ENCODE data around the gene IFT43. TPM values are rescaled to one million over a fixed set of nuclear protein-coding genes. Genes with fewer than 3 reads are reported as not detected.
A peak's percentile ranks its signal among the peaks of the same experiment; 100 is the strongest.
"Not testable (repeated sequence)": the region's sequence is repeated elsewhere in the genome, so short reads cannot be mapped to it uniquely, and the experiment has no call there.

The IFT43 gene
- polyA plus RNA-seq, 12 donors = 19.6 to 27.0 (median 22.3) TPM; not detected in 2

DNA sequence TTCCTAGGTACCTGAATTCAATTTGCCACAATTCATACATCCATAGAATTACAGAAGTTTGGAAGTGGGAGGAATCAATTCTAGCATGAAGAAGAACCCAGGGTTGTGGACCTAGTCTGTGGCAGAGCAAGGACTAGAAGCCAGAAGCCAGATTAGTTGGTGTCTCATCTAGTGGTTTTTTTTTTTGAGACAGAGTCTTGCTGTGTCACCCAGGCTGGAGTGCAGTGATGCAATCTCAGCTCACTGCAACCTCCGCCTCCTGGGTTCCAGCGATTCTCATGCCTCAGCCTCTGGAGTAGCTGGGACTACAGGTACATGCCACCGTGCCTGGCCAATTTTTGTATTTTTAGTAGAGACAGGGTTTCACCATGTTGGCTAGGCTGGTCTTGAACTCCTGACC, 24.1 kb downstream of the IFT43 start:
- DNase-seq = not testable (repeated sequence)

DNA sequence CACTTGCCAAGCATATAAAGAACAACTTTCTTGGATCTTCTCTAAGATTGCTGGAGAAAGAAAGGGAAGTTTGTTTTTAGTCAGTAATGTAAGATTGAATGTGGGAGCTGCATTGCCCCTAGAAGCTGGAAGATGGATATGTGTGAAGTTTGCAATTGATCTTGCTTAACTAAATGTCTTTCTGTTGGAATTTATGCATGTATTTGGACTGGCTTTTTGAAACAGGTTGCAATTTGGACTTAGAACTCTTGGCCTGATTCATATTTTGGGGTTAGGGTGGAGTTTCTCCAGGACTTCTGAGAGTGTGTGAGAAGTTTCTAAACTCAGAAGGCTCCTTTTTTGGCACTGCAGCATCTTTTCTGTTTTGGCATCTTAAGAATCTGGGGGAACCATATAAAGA, 26.4 kb downstream of the IFT43 start:
- DNase-seq = no peak

DNA sequence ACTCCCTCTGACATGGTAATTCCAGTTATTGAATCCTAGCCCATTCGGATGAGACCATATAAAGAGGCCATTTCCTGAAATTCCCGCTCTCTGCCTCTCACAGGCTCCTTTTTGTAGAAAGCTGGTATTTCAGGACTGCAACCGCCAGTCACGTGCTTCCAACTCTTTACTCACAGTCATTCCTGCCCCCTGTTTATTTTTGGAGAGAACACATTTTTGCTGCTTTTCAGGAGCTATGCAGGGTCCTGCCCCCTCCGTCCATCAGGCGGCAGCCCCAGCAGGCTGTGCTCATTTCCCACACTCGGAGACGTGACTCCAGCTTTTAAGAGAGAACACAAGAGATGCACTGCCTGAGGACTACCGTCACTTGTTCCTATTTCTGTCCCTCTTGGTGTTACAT, 26.8 kb downstream of the IFT43 start:
- peak; percentile 44 for DNase-seq

DNA sequence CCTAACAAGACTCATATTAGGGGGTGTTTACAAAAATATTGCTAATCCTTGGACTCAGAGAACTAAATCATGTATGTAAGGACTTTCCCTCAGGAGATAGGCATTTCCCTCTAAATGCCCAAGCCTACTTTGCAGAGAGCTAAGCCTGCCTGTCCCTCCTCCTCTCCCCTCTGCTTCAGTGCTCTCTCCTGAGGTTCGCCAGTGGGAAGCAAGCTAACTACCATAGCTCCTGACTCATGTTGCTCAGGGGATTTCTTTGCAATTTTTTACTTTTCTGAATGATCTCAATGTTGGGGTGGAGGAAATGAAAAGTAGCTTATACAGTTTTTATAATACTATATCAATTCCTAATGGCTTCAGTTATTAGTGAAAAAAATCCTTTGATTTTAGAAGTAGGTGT, 29.6 kb downstream of the IFT43 start:
- no peak for DNase-seq

DNA sequence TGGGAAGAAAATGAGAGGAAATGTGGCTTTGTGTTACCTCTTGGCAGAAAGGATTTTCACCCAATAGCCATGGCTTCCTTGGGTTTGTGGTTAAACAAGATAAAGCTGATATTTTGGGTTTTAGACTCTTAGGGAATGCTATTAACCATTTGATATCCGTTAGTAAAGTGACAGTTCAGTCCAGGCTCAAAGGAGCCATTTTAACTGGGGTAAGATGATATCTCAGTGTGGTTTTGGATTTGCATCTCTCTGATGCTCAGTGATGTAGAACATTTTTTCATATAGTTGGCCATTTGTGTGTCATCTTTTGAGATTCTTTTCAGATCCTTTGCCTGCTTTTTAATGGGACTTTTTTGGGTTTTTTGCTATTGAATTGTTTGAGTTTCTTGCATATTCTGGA, 30.1 kb downstream of the IFT43 start:
- no peak for DNase-seq

DNA sequence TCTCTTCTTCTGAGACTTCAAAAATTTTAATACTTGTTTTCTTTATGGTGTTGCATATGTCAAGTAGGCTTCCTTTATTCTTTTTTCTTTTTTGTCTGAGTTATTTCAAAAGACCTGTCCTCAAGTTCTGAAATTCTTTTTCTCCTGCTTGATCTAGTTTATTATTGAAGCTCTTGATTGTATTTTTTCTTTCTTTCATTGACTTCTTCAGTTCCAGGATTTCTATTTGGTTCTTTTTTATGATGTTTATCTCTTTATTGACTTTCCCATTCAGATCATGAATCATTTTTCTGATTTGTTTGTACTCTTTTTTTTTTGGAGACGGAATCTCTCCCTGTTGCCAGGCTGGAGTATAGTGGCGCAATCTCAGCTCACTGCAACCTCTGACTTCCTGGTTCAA, 34.1 kb downstream of the IFT43 start:
- DNase-seq = no peak

DNA sequence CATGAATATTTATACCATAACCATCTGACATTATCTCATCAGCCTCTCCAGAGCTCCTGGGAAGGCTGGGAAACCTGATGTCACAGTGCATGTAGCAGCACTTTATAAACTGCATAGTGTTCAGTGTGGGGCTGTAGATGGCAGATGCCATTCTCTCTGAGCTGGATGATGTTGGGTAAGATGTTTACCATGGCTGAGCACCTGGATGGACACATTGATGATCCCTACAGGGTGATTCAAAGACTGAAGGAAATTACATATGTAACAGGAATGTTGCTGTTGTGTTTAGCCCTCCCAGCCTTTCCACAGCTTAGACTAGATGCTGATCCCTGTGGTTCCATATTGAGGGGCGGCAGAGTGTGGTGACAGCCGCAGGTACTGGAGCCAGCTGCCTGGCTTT, 37.4 kb downstream of the IFT43 start:
- no peak for DNase-seq

DNA sequence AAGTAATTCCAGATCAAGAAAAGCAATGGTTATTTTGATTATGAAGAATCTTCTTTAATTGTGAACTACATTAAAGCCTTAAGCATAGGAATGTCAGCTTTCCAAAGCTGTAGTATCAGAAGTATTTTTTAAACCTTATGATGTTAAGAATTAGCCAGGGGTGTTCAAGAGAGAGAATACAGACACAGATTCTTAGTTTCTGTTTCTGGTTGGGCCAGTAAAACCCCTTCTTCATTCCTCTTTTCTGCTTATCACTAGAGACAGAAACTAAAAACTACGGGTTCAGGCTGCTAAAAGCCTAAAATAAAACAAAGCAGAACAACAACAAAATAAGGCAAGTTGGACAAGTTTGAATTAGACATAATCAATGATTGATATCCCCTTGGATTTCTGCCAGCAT, 38.2 kb downstream of the IFT43 start:
- DNase-seq = no peak

DNA sequence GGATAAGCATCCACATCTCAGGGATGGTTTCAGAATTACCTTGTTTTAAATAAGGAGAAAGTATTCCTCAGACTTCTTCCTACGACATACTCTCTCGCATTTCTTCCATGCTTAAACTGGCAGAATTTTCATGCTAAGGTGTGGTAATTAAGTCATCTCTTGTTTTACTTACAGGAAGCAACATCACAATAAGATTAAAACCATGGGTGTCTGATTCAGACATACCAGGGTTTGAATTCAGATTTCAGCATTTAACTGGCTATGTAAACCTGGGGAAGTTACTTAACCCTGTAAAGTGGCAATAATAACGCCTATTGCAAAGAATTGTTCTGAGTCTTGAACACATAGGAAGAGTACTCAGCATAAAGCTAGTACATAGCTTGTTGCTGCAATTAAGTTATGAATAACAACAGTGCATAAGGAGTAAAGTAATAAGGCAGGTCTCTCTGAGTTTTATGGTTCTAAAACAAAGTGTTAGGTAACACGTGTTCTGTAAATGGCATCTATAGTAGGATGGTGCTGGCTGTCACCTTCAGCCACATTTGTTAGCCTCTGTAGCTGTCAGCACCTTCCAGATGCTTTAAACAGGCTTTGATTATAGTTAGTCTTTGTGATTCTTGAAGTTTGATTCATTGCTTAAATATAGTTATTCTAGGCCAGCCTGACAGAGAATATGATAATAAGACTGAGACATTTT, 38.8 kb downstream of the IFT43 start:
- no peak for DNase-seq

DNA sequence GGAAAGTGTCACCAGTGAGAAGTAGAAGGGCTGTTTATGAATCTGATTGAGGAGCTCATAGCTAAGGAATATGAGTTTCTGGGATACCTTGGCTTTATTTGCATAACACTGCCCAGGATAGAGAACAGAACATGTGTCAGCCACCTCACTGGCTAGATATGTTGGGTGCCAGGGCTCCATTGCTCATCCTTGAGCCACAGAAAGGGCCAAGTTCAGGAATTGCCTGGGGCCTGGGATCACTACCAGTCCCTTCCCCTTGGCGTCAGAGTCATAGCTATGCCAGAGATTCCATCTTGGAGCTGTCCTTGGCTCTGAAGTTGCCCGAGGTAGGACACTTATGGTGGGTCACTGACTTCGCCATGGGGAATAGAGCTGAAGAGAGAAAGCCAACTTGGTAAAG, 49.0 kb downstream of the IFT43 start:
- no peak for DNase-seq

DNA sequence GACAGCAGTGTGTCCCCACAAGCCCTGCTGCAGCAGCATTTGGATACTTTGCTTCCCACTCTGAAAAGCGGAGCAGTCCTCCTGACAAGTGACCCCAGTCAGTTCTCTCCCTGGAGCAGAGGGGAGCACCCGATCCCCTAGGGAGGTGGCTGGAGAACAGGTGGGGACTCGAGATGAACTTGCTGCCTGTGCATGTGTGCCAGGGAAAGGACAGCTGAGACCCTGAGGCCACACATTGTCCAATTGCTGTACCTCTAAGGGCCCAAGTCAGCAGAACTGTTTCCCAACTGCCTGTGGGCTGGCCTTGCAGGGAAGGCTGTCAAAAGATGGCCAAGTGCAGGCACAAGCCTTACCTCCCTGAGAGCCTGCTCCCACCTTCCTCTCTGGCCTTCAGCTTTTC, 55.1 kb downstream of the IFT43 start:
- no peak for DNase-seq

DNA sequence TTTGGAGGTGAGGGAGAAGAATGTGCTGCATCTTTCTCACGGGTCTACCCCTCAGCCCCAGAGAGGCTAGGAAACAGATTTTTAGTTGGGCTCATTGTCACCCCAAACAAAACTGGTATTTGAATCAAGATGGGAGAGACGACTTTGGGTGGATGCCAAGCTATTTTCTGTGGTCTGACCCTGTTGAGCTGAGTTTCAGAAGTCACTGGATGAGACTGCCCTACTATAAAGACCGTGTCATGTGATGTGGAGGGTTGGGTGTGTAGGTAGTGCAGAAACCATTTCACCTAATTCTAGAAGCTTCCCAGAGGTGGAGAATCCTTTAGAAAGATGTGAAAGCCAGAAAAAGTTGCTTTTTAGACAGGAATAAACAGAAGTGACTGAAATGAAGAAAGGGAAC, 60.2 kb downstream of the IFT43 start:
- no peak for DNase-seq

DNA sequence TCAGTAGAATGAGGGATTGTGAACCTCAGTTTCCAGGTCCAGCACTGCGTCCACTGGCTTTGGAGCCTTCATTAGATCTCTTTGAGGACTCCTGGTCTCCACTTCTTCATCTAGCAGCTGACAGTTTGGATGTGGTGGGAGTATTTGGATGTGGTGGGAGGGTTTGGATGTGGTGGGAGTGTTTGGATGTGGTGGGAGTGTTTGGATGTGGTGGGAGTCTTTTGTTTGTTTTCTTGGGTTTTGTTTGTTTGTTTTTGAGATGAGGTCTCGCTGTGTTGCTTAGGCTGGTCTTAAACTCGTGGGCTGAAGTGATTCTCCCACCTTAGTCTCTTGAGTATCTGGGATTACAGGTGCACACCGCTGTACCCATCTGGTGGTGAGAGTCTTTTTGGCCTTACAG, 64.7 kb downstream of the IFT43 start:
- DNase-seq = no peak

DNA sequence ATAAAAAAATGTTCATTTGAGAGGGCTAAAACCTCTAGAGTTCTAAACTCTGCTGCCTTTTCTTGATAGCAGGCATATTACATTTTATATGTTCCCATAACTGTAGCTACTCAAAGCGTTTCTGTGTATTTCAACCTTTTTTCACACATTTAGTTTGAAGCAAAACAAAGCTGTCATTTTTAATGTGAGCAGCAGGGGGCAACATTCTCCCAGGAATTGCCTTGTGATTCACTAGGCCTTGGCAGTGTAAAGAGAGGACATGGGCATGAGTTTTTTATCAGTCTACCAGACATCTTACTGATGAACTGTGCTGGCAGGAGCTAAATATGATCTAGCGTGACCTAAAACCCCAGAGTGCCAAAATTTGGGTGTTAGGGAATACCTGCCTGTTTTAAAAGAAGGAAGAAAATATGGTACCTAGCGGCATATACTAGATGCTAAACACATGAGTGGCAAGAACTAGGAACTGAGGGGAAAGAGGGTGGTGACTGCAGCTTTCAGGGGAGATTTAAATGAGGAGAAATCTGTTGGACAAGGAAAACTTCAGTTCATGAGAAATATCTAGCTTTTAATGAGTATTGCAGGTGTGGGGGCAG, 65.3 kb downstream of the IFT43 start:
- DNase-seq = peak; percentile 70

DNA sequence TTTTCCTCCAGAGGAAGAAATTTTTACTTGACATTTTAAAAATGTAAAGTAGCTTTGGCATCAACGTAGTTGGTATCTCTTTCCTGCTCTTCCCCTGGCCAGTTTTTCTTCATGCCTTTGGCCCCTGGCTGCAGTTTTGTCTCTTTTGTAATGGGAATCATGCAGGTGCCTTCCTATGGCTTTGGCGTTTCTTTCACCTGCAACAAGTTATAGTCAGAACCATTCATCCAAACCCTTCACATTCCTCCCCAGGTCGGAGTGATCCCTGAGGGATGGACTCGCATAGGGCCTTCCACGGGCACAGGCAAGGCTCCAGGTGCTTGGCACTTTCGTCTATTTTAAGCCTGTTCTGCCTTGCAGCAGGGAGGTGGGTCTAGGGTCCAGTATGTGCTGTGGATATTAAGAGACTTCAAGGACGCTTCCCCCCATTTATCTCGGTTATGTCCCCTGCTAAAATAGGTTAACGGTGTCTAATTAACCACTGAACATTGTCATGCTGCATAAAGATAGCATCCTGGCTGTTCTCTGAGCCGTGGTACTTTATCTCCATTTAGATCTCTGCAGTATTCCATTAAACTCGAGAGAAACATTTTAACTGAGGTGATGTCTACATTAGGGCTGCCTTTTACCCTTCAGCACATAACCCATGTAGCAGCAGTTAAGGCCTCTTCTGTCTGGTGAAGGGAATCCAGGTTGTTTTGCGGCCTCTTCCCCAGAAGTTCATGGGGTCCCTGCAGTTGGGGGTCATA, 66.3 kb downstream of the IFT43 start:
- DNase-seq = no peak

DNA sequence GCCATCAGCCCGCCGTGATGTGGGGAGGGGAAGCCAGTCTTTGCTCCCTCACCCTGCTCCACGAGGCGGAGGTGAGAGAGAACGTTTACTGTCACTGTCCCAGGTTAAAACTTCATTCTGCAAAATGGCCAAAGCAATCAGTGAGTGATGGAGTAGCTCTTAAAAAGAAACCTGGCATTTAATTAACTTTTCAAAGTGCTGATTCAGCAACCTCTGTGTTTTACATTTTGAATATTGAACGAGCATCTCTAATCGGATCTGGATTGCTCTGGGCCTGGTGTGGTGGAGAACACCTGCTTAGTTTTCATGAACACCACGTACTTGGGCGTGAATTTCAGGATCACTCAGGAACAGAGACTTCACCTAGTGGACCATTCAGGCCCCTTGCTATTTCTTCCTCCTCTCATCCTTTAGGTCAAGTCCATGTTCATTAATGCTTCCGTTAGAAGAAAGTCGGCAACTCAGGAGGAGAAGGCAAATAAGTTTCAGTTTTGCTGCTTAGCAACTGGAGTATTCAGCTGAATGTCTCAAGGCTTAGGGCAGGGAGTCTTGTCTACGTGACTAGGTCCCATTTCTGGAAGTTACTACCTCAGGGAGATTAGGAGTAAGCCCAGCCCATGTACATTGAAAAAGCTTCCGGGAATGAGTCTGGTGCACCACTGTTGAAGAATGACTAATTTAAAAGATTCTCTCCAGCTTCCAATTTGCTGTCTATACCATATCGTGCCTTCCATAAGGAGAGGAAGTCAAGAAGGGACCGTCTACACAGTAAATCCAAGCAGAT, 68.2 kb downstream of the IFT43 start:
- DNase-seq = no peak

DNA sequence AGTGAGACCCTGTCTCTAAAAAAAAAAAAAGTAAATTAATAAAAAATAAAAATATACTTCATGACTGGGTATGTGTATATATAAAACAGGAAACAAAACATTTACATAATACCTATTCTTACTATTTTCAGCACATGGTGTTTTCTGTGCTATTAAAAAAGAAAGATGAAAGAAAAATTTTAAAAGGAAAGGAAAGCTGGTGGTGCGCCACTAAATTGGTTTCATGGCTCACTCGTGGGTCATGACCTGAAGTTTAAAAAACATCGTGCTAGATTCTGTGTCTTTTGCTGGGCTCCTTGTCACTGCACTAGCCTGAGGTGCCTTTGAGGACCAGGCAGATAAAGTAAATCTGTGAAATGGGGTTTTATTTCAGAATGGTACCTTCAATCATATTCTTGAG, 69.8 kb downstream of the IFT43 start:
- no peak for DNase-seq

DNA sequence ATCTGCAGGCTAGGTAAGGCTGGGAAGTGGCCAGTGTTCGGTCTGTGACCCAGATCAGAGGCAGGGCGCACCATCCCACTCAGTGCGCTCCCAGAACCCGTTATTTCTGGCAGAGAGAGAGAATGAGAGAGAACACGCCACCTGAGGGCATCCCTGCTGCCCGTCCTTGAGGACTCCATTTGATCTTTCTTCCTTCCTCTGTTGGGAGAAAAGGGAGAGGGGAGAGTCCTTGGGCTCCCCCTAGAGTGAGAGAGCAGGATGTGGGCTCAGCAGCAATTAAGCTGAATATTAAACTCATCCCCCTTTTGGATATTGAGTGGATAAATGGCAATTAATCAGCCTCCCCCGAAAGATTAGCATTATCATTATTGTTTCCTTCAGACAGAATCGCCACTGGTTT, 70.6 kb downstream of the IFT43 start:
- DNase-seq = no peak

DNA sequence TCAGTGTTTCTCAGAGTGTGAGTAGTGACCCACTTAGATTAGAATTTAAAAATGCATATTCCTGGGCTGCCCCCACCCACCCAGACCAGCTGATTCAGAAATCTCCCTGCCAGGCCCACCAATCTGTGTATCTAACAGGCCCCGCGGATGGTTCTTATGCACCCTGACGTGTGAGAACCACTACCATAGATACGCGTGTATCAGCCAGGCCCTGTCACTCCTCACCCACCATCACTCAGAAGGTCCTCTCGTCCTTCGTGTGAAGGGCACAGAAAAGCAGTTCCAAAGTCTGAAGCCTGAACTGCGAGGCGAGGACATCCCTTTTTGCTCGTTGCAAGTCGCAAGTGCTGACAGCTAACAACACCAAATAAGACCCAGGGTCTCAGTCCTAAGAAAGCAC, 72.4 kb downstream of the IFT43 start:
- no peak for DNase-seq

DNA sequence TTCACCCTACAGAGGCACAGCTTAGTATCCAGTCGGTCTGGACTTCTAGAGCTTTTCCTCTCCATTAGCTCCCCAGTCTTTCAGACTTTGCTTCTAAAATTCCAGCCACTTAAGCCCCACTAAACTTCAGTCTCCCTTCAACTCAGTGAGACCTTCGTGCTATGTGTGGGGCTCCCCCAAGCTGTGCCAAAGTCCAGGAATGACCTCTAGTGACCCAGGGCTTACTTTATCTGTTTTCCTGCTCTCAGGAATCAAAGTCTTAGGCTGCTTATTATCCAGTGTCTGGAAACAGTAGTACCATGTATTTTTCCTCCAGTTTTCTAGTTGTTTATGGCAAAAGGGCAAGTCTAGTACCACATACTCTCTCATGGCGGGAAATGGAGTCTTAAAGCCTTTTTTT, 77.8 kb downstream of the IFT43 start:
- no peak for DNase-seq

DNA sequence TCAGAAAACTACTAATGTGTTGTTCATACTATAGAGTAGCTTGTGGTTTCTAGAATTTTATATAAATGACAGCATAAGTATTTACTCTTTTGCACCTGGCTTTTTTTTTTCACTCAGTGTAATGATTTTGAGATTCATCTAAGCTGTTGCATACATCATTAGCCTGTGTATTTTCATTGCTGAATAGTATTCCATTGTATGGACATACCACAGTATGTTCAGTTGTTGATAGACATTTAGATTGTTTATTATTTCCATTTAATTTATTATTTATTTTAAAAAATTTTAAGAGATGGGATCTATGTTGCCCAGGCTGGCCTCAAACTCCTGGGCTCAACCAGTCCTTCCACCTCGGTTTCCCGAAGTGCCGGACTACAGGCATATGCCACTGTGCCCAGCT, 80.0 kb downstream of the IFT43 start:
- DNase-seq = no peak

DNA sequence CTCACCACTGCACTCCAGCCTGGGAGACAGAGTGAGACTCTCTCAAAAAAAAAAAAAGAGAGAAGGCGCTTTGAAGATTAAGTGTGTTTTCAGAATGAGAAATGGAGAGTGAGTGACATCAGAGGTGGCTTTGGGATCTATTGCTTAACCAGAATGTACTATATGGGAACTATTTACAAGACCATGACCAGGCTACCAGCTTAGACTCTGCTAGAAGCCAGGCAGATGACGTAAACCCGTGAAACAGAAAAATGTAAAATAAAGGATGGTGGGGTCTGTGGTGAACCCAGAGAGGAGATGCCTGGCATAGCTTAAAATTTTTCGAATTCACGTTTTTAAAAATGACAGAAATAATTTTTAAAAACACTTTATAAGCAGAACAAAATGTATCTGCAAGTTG, 82.0 kb downstream of the IFT43 start:
- DNase-seq = no peak

DNA sequence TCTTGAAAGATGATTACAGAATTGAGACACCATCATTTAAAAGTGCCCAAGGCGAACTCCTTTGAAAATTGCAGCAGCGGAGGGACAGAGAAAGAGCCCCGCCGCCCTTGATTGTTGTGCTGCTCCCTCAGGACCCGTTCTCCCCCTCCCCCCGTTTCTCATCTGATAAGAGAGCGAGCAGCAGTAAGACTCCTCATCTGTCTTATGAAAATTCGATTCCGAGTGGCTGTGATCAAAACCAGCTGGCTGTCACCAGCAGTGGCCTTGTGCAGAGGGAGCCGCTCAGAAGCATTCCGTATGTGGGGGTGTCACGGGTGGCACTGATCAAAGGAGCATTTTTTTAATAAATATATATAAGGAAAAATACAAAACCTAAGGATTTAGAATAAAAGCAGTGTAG, 88.2 kb downstream of the IFT43 start:
- DNase-seq = no peak

Measured in muscle of arm (tissue), 12 donors.